Parathyroid adenoma (tissue), 2 donors: Measurements from ENCODE around the gene DLGAP1.
A peak's percentile ranks its signal among the peaks of the same experiment; 100 is the strongest.

Source experiments
- H2AFZ ChIP-seq: fragments of 300-600 bp; sonication (generic); one replicate; pipeline ENCODE4 v1.7.0; 2017; ENCODE audit warnings: antibody characterized with exemption, mild to moderate bottlenecking
- H3K27ac ChIP-seq: fragments of 300-600 bp; sonication (generic); one replicate; pipeline ENCODE4 v1.7.0; 2017
- H3K27me3 ChIP-seq: fragments of 300-600 bp; sonication (generic); one replicate; pipeline ENCODE4 v1.7.0; 2017; ENCODE audit warnings: low read length; ENCODE audit not compliant: control insufficient read depth, insufficient read depth
- H3K36me3 ChIP-seq: fragments of 300-600 bp; sonication (generic); one replicate; pipeline ENCODE4 v1.7.0; 2017; ENCODE audit warnings: low read length; ENCODE audit not compliant: control insufficient read depth, insufficient read depth
- H3K4me1 ChIP-seq: fragments of 300-600 bp; sonication (generic); one replicate; pipeline ENCODE4 v1.7.0; 2017; ENCODE audit warnings: control low read depth
- H3K4me2 ChIP-seq: fragments of 300-600 bp; sonication (generic); one replicate; pipeline ENCODE4 v1.7.0; 2017; ENCODE audit warnings: low read length
- H3K4me3 ChIP-seq: fragments of 300-600 bp; sonication (generic); one replicate; pipeline ENCODE4 v1.7.0; 2017; ENCODE audit warnings: low read depth, low read length
- H3K79me2 ChIP-seq: fragments of 300-600 bp; sonication (generic); one replicate; pipeline ENCODE4 v1.7.0; 2017; ENCODE audit warnings: control low read depth
- H3K9ac ChIP-seq: fragments of 300-600 bp; sonication (generic); one replicate; pipeline ENCODE4 v1.7.0; 2017; ENCODE audit warnings: mild to moderate bottlenecking
- H3K9me3 ChIP-seq: fragments of 300-600 bp; sonication (generic); one replicate; pipeline ENCODE4 v1.7.0; 2017; ENCODE audit warnings: low read length; ENCODE audit not compliant: control insufficient read depth
- TF ChIP-seq, protein P1 (sequence below): fragments of 300-600 bp; sonication (generic); IDR thresholded peaks from one replicate; pipeline ENCODE4 v1.7.0; 2017; ENCODE audit warnings: antibody characterized with exemption, mild to moderate bottlenecking
- donor health status: primary hyperparathyroidism.

DLGAP1 gene

DNA sequence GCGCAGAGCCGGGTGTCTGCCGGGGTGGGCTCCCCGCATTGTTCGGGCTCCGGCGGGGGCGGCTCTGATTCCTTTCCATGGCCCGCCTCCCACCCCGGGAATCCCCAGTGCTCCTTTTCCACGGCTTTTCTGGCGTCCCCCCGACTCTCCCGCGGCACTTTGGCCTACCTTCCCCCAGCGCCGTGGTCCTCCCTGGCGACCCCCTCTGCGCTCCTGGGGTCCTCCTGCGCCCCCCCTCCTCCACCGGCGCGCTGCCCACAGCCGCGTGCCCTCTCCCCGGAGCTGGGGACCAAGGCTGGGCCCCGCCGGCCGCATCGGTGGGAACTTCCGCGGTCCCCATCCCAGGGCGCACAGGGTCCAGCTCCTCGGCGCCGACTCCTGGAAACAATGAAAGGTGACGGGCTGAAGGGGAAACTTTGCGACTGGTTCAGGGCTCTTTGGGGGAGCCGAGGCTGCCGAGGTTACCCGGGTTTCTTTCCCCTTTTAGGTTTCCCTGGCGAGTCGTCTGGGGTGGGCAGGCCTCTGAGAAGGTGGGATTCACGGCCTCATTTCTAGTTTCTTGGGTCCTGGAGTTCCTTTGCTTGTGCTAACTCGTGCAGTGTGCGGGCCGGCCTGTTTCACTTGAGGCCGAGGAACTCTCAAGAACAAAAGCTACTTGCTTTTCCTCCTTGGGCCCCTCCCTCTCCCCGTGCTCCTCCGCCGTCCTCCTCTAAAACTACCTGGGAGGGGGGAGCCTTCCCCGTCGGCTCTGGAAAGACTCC is 1002.9 kb downstream of the DLGAP1 start:
- H3K27ac ChIP-seq, result peak overlapping the region; percentile 99
- H3K4me1 ChIP-seq, result peaks cover 20% of the 10 kb centered on the region
- peak overlapping the region; percentile 98 for H3K4me3 ChIP-seq
- peak overlapping the region; percentile 86 for H2AFZ ChIP-seq
- H3K27me3 ChIP-seq, result no peaks in the 10 kb centered on the region
- peak overlapping the region; percentile 95 for H3K4me2 ChIP-seq
- no peaks in the 10 kb centered on the region for H3K9me3 ChIP-seq
- H3K36me3 ChIP-seq, result no peaks in the 10 kb centered on the region
- H3K79me2 ChIP-seq, result peaks cover 6% of the 10 kb centered on the region
- TF ChIP-seq, protein P1, sequence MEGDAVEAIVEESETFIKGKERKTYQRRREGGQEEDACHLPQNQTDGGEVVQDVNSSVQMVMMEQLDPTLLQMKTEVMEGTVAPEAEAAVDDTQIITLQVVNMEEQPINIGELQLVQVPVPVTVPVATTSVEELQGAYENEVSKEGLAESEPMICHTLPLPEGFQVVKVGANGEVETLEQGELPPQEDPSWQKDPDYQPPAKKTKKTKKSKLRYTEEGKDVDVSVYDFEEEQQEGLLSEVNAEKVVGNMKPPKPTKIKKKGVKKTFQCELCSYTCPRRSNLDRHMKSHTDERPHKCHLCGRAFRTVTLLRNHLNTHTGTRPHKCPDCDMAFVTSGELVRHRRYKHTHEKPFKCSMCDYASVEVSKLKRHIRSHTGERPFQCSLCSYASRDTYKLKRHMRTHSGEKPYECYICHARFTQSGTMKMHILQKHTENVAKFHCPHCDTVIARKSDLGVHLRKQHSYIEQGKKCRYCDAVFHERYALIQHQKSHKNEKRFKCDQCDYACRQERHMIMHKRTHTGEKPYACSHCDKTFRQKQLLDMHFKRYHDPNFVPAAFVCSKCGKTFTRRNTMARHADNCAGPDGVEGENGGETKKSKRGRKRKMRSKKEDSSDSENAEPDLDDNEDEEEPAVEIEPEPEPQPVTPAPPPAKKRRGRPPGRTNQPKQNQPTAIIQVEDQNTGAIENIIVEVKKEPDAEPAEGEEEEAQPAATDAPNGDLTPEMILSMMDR, result peak; percentile 11
- H3K9ac ChIP-seq, result peak overlapping the region; percentile 51

DNA sequence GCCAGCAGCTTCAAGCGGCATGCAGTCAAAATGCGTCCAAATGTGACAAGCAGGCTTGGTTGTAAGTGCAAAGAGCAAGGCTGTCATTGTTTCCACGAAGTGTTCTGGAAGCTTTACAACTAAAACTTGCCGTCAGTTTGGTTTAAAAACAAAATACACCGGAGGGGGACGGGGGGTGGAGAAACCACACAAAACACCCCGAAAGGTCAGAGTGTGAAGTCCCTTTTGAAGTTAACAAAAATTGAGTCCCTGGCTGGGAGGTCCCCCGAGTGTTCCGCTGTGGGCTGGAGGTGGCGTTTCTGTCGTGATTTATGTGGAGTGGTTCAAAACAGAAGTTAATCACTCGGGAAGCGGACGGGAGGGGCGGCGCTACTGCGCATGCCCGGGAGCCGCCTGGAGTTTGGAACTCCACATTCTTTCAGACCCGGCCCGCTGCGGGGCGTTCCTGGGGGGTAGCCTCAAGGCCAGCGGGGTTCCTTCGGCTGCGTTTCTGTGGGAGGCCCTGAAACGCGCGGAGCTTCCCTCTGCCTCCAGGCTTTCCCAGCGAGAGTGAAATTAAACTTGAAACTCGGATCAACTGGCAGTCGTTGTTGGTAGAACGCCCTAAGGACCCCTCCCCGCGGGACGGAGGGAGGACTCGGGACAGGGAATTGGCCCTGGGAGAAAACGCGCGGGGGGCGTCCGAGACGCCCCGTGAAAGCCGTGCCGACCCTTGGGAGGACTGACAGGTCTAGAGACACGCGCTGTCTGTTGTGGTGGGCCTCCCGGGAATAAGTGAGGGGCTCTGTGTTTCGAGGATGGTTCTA is 1003.7 kb downstream of the DLGAP1 start:
- H3K27ac ChIP-seq, result peak overlapping the region; percentile 99
- peak overlapping the region; percentile 95 for H3K4me2 ChIP-seq
- peak overlapping the region; percentile 51 for H3K9ac ChIP-seq
- H3K4me1 ChIP-seq, result peaks cover 20% of the 10 kb centered on the region
- peak overlapping the region; percentile 86 for H2AFZ ChIP-seq
- peak overlapping the region; percentile 98 for H3K4me3 ChIP-seq
- no peaks in the 10 kb centered on the region for H3K36me3 ChIP-seq
- TF ChIP-seq, protein P1, result peak; percentile 10
- no peaks in the 10 kb centered on the region for H3K27me3 ChIP-seq
- H3K79me2 ChIP-seq, result peaks cover 6% of the 10 kb centered on the region
- H3K9me3 ChIP-seq, result no peaks in the 10 kb centered on the region

DNA sequence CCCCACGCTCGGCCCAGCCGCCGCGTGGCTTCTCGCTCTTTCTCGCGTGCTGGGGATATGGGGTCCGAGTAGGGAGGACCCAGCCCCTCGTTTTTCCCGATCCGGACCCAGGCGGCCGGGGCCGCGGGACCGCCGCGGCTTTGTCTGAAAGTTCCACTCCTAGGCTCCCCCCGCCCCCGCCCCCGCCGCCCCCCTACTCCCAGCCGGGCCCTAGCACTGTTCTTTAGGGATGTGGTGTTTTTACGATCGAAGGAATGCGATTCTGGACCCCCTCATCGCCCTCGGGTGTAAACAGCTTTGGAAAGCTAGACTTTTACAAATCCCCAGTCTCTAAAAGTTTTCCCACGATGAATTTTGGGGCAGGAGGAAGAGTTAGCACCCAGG is 1004.3 kb downstream of the DLGAP1 start:
- no peaks in the 10 kb centered on the region for H3K9me3 ChIP-seq
- H3K27me3 ChIP-seq, result no peaks in the 10 kb centered on the region
- H3K79me2 ChIP-seq, result peaks cover 6% of the 10 kb centered on the region
- TF ChIP-seq, protein P1, result no peak
- H3K36me3 ChIP-seq, result no peaks in the 10 kb centered on the region
- H3K4me2 ChIP-seq, result peak overlapping the region; percentile 95
- H3K4me1 ChIP-seq, result peaks cover 20% of the 10 kb centered on the region
- peak overlapping the region; percentile 99 for H3K27ac ChIP-seq
- H3K4me3 ChIP-seq, result peak overlapping the region; percentile 98
- peak overlapping the region; percentile 86 for H2AFZ ChIP-seq
- H3K9ac ChIP-seq, result no peak overlapping the region

DNA sequence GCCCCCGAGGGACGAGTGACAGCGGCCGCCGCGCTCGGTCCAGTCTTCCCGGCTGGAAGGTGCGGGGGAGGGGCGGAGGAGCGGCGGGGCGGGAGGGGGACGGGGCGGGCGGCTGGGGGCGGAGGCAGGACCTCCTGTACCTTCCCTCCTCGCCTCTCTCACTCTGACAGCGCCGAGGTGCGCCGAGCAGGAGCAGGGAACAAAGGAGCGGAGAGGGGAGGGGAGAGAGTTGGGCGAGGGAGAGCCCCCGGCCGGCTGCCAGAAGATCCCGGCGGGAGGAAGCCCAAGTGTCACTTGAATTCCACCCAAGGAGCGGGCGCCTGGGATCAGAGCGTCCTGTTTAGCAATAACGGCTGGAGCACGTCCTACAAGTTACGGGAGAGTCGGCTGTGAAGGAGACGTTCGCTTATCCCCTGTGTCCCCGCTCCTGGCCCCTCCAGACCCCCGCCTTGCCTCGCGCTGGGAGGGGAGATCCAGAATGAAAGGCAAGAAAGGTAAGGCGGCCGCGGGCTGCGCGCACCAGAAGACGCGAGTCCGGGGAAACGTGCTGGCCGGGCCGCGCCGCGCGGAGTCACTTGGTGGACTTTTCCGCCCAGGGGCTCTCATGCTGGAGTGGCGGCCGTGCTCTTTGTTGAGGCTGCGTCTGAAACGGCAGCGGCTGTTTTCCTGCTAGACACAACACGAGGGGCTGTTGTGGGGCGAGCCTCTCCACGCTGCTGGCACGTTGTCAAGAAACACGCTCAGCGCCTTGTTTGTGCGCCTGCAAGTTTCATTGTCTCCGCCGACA is 1004.9 kb downstream of the DLGAP1 start, which contains the start of gene TGIF1:
TGIF1 (plus strand) TSS at position 161 of the 787 bp plus-strand sequence; CDS start at position 479, 318 bp downstream.
- H2AFZ ChIP-seq, result peak within 1 kb of the TSS; percentile 100
- H3K4me3 ChIP-seq, result peak within 1 kb of the TSS; percentile 98
- TF ChIP-seq, protein P1, result no peak
- H3K36me3 ChIP-seq, result no peaks in the 10 kb centered on the region
- peaks cover 20% of the 10 kb centered on the region for H3K4me1 ChIP-seq
- H3K9ac ChIP-seq, result peak within 1 kb of the TSS; percentile 56
- peak within 1 kb of the TSS; percentile 99 for H3K27ac ChIP-seq
- no peaks in the 10 kb centered on the region for H3K9me3 ChIP-seq
- H3K4me2 ChIP-seq, result peak within 1 kb of the TSS; percentile 95
- peaks cover 3% of the 10 kb centered on the region for H3K79me2 ChIP-seq
- no peaks in the 10 kb centered on the region for H3K27me3 ChIP-seq
